H9 (cell line): ENCODE data around the gene CAMK2B. TPM values are rescaled to one million over a fixed set of nuclear protein-coding genes. Genes with fewer than 3 reads are reported as not detected.

Source experiments
- DNase-seq: peaks from one replicate; pipeline ENCODE4 v3.0.0-alpha.2; 2017
- H2AFZ ChIP-seq: one replicate; pipeline ENCODE4 v1.6.1; 2013; ENCODE audit warnings: mild to moderate bottlenecking, low read length, control low read depth, moderate library complexity
- H2AK5ac ChIP-seq: 2 replicates; pipeline ENCODE4 v1.6.1; 2013; ENCODE audit warnings: low read length, control low read depth, mixed read lengths; ENCODE audit not compliant: insufficient read length
- H2BK120ac ChIP-seq: one replicate; pipeline ENCODE4 v1.6.1; 2013; ENCODE audit warnings: low read depth, mild to moderate bottlenecking, low read length, control low read depth, inconsistent platforms; ENCODE audit not compliant: poor library complexity, severe bottlenecking
- H2BK12ac ChIP-seq: 2 replicates; pipeline ENCODE4 v1.6.1; 2013; ENCODE audit warnings: low read length, control low read depth, mixed read lengths, low read depth; ENCODE audit not compliant: insufficient read length
- H2BK15ac ChIP-seq: 2 replicates; pipeline ENCODE4 v1.6.1; 2013; ENCODE audit warnings: low read depth, low read length, control low read depth
- H2BK20ac ChIP-seq: one replicate; pipeline ENCODE4 v1.6.1; 2013; ENCODE audit warnings: low read depth, mild to moderate bottlenecking, low read length, control low read depth, inconsistent platforms; ENCODE audit not compliant: poor library complexity, severe bottlenecking
- H2BK5ac ChIP-seq: 2 replicates; pipeline ENCODE4 v1.6.1; 2013; ENCODE audit warnings: low read length, control low read depth, mixed read lengths; ENCODE audit not compliant: insufficient read length
- H3K14ac ChIP-seq: 2 replicates; pipeline ENCODE4 v1.6.1; 2013; ENCODE audit warnings: low read length, control low read depth; ENCODE audit not compliant: insufficient read depth
- H3K18ac ChIP-seq: 2 replicates; pipeline ENCODE4 v1.6.1; 2013; ENCODE audit warnings: low read depth, mild to moderate bottlenecking, mixed read lengths, low read length, control low read depth; ENCODE audit not compliant: insufficient read length
- H3K23ac ChIP-seq: 2 replicates; pipeline ENCODE4 v1.6.1; 2013; ENCODE audit warnings: low read length, control low read depth, mixed read lengths, low read depth; ENCODE audit not compliant: insufficient read length
- H3K23me2 ChIP-seq: 2 replicates; pipeline ENCODE4 v1.6.1; 2013; ENCODE audit warnings: low read depth, mild to moderate bottlenecking, mixed read lengths, low read length, control low read depth; ENCODE audit not compliant: insufficient read length, poor library complexity, severe bottlenecking
- H3K27ac ChIP-seq: 2 replicates; pipeline ENCODE4 v1.5.1; 2013; ENCODE audit warnings: low read length, control low read depth, mixed read lengths, low read depth; ENCODE audit not compliant: insufficient read length
- H3K27me3 ChIP-seq: 2 replicates; pipeline ENCODE4 v1.6.1; 2013; ENCODE audit warnings: low read length, control low read depth, inconsistent platforms; ENCODE audit not compliant: insufficient read depth
- H3K4ac ChIP-seq: 2 replicates; pipeline ENCODE4 v1.6.1; 2013; ENCODE audit warnings: low read depth, mild to moderate bottlenecking, control low read depth, inconsistent platforms, low read length, moderate library complexity
- H3K4me1 ChIP-seq: 2 replicates; pipeline ENCODE4 v1.6.1; 2013; ENCODE audit warnings: low read length, control low read depth, inconsistent platforms; ENCODE audit not compliant: insufficient read depth
- H3K4me2 ChIP-seq: 2 replicates; pipeline ENCODE4 v1.6.1; 2013; ENCODE audit warnings: low read length, control low read depth, mixed read lengths; ENCODE audit not compliant: insufficient read length, insufficient read depth
- H3K56ac ChIP-seq: 2 replicates; pipeline ENCODE4 v1.6.1; 2013; ENCODE audit warnings: low read depth, mild to moderate bottlenecking, mixed read lengths, low read length, control low read depth; ENCODE audit not compliant: insufficient read length
- H3K79me1 ChIP-seq: 2 replicates; pipeline ENCODE4 v1.6.1; 2013; ENCODE audit warnings: low read depth, mild to moderate bottlenecking, moderate library complexity, low read length, control low read depth, inconsistent platforms; ENCODE audit not compliant: insufficient read depth, poor library complexity, severe bottlenecking
- H3K79me2 ChIP-seq: 2 replicates; pipeline ENCODE4 v1.6.1; 2013; ENCODE audit warnings: low read length, control low read depth, inconsistent platforms; ENCODE audit not compliant: insufficient read depth
- H3K9ac ChIP-seq: 2 replicates; pipeline ENCODE4 v1.6.1; 2013; ENCODE audit warnings: low read length, control low read depth, mixed read lengths; ENCODE audit not compliant: insufficient read length; ENCODE audit errors: extremely low read depth
- H3K9me3 ChIP-seq: one replicate; pipeline ENCODE4 v1.6.1; 2013; ENCODE audit warnings: low read depth, low read length, inconsistent platforms; ENCODE audit not compliant: control insufficient read depth
- H3T11ph ChIP-seq: one replicate; pipeline ENCODE4 v1.6.1; 2013; ENCODE audit warnings: mild to moderate bottlenecking, low read length, control low read depth, inconsistent platforms
- H4K20me1 ChIP-seq: one replicate; pipeline ENCODE4 v1.6.1; 2013; ENCODE audit not compliant: control insufficient read depth, insufficient read length, insufficient read depth
- H4K5ac ChIP-seq: 2 replicates; pipeline ENCODE4 v1.6.1; 2013; ENCODE audit warnings: low read depth, mild to moderate bottlenecking, mixed read lengths, low read length, control low read depth; ENCODE audit not compliant: insufficient read length
- H4K8ac ChIP-seq: replicated peaks from 2 replicates; pipeline ENCODE4 v1.6.1; 2013; ENCODE audit warnings: low read length, control low read depth, mixed read lengths, low read depth; ENCODE audit not compliant: insufficient read length
- H4K91ac ChIP-seq: 2 replicates; pipeline ENCODE4 v1.6.1; 2013; ENCODE audit warnings: low read depth, mild to moderate bottlenecking, moderate library complexity, mixed read lengths, low read length, control low read depth; ENCODE audit not compliant: insufficient read length
- H3K27ac Mint-ChIP-seq, 3 experiments: 2 replicates in 2 of 3; 3 replicates in 1 of 3; pipeline ENCODE4 v1.8.0; 2020 to 2021; ENCODE audit warnings: mixed read lengths in 3 of 3, mild to moderate bottlenecking in 1 of 3, moderate library complexity in 1 of 3
- H3K27me3 Mint-ChIP-seq: 2 replicates; pipeline ENCODE4 v1.8.0; 2021; ENCODE audit warnings: low read depth, mild to moderate bottlenecking, moderate library complexity, mixed read lengths
- H3K36me3 Mint-ChIP-seq, 3 experiments: 2 replicates in 2 of 3; 3 replicates in 1 of 3; pipeline ENCODE4 v1.8.0; 2020 to 2021; ENCODE audit warnings: low read depth in 3 of 3, mixed read lengths in 3 of 3; ENCODE audit not compliant: insufficient read depth in 1 of 3
- H3K4me1 Mint-ChIP-seq, 2 experiments: 2 replicates each; pipeline ENCODE4 v1.8.0; 2020; ENCODE audit warnings: mixed read lengths in 2 of 2
- H3K4me3 Mint-ChIP-seq, 2 experiments: 2 replicates in 1 of 2; 3 replicates in 1 of 2; pipeline ENCODE4 v1.8.0; 2020 to 2021; ENCODE audit warnings: mild to moderate bottlenecking in 2 of 2, mixed read lengths in 2 of 2, moderate library complexity in 1 of 2
- H3K9me3 Mint-ChIP-seq, 2 experiments: 2 replicates in 1 of 2; 3 replicates in 1 of 2; pipeline ENCODE4 v1.8.0; 2020; ENCODE audit warnings: mild to moderate bottlenecking in 2 of 2, mixed read lengths in 2 of 2, moderate library complexity in 1 of 2
- WGBS: extraction: QIAGEN DNeasy Blood & Tissue Kit; methylation state at CpG from one replicate; pipeline ENCODE4 v1.1.7; 2013; ENCODE audit warnings: missing lambda C conversion rate, low lambda C conversion rate, mixed read lengths; ENCODE audit not compliant: insufficient read length; ENCODE audit errors: extremely low coverage; 5-methylcytosine and 5-hydroxymethylcytosine counted together
- total RNA-seq: library from RNA; stranded (reverse); gene quantifications from 2 replicates; pipeline ENCODE4 v1.2.1, GENCODE V29; 2021
- TF ChIP-seq, protein P1 (sequence below): fragments of 200-600 bp; sonication (generic); conservative IDR thresholded peaks from 3 replicates; pipeline ENCODE4 v1.8.0; 2021; ENCODE audit warnings: antibody characterized with exemption, mild to moderate bottlenecking

The CAMK2B gene
- total RNA-seq, 1 experiment from 2014 or later: 0.17 TPM

DNA sequence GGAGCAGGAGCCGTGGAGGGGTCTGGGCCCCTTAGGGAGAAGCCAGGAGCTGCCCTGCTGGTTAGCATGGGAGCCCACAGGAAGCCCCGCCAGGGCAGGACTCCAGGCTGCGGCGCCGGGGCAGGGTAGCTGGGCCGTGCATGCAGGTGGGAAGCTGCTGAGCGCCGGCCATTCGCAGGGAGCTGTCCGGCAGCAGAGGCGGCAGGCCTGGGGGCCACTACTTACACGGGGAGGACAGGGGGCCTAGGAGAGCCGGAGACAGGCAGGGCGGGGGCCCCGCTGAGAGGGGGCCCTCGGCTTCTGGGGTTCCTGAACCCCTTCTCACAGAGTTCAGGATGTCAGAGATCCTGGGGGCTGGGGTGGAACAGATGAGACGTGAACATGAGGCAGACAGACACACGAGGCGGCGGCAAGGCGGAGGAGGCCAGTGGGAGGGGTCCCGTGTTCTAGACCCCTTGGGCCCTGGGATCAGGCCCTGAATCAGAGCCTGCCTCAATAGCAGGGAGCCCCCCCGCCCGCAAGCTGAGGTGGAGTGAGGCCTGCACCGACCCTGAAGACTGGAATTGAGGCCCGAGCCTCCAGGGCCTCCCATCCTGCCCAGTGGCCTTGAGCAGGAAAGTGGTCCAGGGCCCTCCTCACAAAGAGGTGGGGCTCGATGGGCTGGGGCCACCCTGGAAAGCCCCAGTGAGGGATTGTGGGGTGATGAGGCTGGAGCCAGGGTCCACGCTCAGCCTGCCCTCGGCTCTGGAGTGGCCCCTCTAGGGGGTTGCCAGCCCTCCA lies 96.6 kb downstream of the CAMK2B start:
- H3K79me2 ChIP-seq: no peaks in the 10 kb centered on the region
- Mint-ChIP-seq H3K4me3 (no peak overlapping the region), H3K9me3 (no peaks in the 10 kb centered on the region), H3K4me1 (peaks cover 5 to 12% of the 10 kb centered on the region in 2 experiments), H3K27ac (no peak overlapping the region), H3K36me3 (no peaks in the 10 kb centered on the region), H3K27me3 (no peaks in the 10 kb centered on the region; the same call in 1 of the 2 replicates)
- H3K4ac ChIP-seq: no peak overlapping the region
- no peak overlapping the region for H3T11ph ChIP-seq
- H4K20me1 ChIP-seq: no peaks in the 10 kb centered on the region
- no peak overlapping the region for H2BK20ac ChIP-seq
- H4K5ac ChIP-seq: no peak overlapping the region
- H3K9ac ChIP-seq: no peak overlapping the region
- no peak overlapping the region for H3K18ac ChIP-seq
- H3K56ac ChIP-seq: no peak overlapping the region
- TF ChIP-seq, protein P1, sequence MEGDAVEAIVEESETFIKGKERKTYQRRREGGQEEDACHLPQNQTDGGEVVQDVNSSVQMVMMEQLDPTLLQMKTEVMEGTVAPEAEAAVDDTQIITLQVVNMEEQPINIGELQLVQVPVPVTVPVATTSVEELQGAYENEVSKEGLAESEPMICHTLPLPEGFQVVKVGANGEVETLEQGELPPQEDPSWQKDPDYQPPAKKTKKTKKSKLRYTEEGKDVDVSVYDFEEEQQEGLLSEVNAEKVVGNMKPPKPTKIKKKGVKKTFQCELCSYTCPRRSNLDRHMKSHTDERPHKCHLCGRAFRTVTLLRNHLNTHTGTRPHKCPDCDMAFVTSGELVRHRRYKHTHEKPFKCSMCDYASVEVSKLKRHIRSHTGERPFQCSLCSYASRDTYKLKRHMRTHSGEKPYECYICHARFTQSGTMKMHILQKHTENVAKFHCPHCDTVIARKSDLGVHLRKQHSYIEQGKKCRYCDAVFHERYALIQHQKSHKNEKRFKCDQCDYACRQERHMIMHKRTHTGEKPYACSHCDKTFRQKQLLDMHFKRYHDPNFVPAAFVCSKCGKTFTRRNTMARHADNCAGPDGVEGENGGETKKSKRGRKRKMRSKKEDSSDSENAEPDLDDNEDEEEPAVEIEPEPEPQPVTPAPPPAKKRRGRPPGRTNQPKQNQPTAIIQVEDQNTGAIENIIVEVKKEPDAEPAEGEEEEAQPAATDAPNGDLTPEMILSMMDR: no peak
- H2BK5ac ChIP-seq: no peak overlapping the region
- no peaks in the 10 kb centered on the region for H3K79me1 ChIP-seq
- H3K4me2 ChIP-seq: no peak overlapping the region
- no peak overlapping the region for H2AK5ac ChIP-seq
- no peak overlapping the region for H3K27ac ChIP-seq
- no peaks in the 10 kb centered on the region for H3K9me3 ChIP-seq
- H3K4me1 ChIP-seq: no peaks in the 10 kb centered on the region; the same call in 1 of the 2 replicates
- H4K8ac ChIP-seq: no peak overlapping the region
- no peaks in the 10 kb centered on the region for H3K27me3 ChIP-seq
- H2AFZ ChIP-seq: no peak overlapping the region
- no peak overlapping the region for H2BK12ac ChIP-seq
- WGBS: no CpG with 5 or more reads among the region's 29 CpGs
- no peak for DNase-seq
- no peak overlapping the region for H2BK15ac ChIP-seq
- no peak overlapping the region for H4K91ac ChIP-seq
- H3K23me2 ChIP-seq: no peaks in the 10 kb centered on the region
- no peak overlapping the region; the same call in 1 of the 2 replicates for H3K14ac ChIP-seq
- no peak overlapping the region for H3K23ac ChIP-seq
- H2BK120ac ChIP-seq: no peak overlapping the region
